ENCODE measurements around the gene ZNF512B. TPM values are rescaled to one million over a fixed set of nuclear protein-coding genes. Genes with fewer than 3 reads are reported as not detected.

The ZNF512B gene
- total RNA-seq, 1 donor from 2014 or later, result 26.1 TPM

DNA sequence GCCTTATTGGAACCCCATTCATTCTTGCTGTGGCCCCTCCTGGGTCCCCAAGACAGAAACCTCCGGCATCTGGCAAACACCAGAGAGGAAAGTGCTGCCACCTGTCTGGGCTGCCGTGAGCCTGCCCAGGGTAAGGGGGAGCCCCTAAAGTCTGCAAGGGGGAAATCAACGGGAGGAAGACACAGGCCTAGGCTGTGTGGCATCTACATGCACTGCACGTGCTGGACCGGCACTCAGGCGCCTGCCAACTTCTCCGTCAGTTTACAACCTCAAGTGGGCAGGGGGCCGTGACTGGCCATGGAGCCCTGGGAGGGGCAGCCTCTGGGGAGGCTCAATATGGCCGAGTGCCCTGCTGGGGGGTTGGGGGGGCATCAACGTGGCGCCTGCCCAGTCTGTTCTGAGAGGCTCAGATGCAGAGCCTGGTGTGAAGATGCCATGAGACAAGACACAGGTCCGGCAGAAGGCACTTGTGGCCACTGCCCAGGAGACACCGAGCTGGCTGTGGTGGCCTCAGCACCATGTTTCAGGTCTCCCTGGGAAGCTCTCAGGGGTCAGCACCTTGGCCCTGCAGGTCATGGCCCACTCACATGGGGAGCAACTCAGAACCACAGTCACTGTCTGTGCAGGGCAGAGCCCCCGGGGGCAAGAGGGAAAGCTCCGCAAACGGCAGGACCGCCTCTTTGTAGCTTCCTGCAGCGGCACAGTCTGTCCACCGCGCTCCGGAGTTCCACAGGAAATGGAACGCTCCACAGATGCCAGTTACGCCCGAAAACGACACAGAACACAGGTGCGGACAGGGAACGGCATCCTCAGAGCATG lies 21.9 kb downstream of the ZNF512B start:
- no peak for DNase-seq (ENCODE audit: low spot score)

- DNase-seq (ENCODE audit: low spot score), result no peak
Measured at GRCh38 chr20:63946986-63947637, 22.6 kb downstream of the ZNF512B start.

DNA sequence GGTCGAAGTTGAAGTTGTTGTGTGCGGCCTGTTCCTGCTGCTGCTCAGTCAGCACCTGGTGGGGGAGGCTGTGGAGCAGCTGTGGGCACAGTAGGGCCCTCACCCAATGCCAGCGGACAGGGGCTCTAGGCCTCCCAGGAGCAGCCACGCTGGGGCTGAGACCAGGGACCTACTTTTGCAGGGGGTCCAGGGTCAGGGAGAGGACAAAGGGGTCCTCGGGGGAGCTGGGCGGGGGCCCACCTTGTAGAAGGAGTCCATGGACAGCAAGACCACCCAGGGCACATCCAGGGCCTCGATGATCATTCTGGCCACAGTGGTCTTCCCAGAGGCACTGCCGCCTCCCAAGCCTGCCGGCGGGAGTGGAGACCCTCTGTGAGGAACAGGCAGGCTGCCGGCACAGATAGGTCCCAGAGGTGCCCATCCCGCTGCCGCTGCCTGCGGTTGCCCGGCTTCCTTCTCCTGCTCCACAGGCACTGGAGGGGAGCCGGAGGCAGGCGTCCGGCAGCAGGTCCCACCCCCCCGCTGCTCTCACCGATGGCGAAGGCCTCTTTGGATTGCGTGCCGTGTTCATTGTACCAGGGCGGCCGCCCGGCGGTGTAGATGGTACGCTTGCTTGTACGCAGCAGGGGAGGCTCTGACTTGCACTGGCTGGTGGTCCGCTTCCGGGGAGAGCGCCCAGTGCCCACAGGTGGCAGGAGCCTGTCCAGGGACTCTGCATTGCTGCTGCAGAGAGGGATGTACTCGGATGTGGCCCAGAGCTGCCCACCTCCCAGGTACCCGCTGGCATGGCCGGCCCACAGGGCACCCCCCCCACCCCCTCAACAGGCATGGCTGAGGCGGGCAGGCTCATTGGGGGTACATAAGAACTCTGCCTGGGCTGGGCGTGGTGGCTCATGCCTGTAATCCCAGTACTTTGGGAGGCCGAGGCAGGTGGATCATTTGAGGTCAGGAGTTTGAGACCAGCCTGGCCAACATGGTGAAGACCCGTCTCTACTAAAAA lies 23.5 kb downstream of the ZNF512B start:
- no peak for DNase-seq (ENCODE audit: low spot score)

DNA sequence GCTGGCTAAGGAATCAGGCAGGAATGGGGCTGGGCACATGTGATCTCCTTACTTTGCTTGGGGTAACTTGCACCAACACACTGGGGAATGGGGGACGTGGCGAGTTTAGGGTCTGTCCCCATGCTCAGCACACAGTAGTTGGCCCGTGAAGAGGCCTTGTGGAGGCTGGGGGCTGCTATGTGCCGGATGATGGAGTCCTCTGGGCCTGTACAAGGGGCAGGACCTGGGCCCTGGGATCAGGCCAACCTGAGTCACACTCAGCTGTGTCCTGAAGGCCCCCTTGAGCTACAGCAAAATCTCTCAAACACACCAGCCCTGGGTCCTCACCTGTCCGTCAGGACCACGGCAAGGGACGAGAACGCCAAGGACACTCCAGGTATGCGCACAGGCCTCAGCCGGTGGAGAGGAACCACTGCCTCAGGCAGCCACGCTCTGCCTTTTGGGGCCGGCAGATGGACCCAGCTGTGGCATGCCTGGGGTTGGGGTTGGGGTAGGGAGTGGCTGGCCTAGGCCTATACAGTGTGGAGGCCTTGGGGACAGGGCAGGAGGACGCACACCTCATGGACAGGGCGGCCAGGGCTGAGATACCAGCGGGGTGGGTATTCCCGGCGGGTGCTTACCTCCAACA lies 24.6 kb downstream of the ZNF512B start:
- DNase-seq (ENCODE audit: low spot score), result no peak

DNA sequence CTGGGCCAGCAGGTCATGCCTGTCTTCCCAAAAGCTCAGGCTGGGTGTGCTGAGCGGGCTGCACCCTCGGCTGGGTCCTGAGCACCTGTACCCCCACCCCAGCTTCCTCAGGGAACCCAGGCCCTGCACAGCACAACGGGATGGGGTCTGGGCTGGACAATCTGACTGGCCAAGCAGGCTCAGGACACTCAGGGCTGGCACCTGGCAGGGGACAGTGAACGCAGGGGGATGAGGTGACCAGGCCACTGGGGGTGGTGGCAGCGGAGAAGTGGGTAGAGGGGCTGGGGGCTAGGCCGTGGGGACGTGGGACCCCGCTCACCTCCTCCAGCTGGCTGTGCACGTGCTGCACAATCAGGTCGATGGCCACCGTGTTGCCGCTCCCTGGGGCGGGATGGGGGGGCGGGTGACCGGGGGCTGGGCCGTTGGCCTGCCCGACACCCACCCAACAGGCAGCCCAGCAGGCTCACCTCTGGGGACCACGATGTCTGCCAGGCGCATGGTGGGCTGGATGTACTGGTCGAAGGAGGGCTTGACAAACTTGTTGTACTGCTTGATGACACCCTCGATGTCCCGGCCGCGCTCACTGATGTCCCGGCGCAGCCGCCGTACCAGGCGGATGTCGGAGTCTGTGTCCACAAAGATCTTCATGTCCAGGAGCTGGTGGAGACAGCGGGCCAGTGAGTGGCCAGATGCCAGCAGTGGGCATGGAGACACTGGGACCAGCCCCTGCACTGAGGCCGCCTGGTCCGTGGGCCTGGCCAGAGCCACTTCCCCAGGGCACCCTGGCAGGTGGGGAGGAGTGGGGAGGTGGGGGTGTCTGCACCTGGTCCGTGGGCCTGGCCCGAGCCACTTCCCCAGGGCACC lies 25.4 kb downstream of the ZNF512B start:
- DNase-seq (ENCODE audit: low spot score), result no peak

GRCh38 chr20:63943808-63944077 lies 26.0 kb downstream of the ZNF512B start:
- DNase-seq (ENCODE audit: low spot score), result no peak

DNA sequence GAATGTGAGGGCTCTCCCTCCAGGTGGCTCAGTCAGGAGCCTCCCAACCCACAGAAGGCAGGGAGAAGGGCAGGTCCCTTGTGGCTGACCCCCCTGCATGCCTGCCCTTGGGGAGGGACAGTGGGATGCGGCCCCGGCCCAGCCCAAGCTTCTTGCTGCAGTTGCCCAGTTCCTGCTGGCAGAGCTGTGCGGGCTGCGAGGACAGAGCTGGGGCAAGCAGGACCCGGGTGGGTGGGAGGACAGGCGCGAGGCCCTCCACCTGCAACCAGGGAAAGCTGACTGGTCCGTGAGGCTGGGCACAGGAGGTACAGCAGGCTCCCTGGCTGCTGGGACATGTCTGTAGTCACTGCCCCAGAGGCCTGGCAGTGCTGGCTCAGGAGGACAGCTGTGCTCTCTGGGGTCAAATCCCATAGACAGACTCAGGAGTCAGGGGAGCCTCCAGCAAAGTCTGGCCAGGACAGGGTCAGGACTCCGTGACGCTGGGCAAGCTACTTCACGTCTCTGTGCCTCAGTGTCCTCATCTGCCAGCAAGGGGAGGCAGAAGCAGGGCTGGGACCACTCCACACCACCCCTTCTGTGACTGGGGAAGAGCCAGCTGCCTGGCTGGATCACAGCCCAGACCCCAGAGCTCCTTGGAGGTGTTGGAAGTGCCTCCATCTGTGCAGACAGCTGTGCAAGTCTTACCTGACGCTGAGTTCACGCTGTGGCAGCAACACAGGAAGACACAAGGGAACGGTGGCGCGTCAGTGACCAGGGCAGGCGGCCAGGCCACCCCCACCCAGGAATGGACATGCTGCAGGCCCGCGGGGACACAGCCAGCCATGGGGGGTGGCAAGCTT lies 26.5 kb downstream of the ZNF512B start:
- DNase-seq (ENCODE audit: low spot score), result no peak

- DNase-seq (ENCODE audit: low spot score), result no peak
Measured at GRCh38 chr20:63942250-63942951, 27.3 kb downstream of the ZNF512B start.

DNA sequence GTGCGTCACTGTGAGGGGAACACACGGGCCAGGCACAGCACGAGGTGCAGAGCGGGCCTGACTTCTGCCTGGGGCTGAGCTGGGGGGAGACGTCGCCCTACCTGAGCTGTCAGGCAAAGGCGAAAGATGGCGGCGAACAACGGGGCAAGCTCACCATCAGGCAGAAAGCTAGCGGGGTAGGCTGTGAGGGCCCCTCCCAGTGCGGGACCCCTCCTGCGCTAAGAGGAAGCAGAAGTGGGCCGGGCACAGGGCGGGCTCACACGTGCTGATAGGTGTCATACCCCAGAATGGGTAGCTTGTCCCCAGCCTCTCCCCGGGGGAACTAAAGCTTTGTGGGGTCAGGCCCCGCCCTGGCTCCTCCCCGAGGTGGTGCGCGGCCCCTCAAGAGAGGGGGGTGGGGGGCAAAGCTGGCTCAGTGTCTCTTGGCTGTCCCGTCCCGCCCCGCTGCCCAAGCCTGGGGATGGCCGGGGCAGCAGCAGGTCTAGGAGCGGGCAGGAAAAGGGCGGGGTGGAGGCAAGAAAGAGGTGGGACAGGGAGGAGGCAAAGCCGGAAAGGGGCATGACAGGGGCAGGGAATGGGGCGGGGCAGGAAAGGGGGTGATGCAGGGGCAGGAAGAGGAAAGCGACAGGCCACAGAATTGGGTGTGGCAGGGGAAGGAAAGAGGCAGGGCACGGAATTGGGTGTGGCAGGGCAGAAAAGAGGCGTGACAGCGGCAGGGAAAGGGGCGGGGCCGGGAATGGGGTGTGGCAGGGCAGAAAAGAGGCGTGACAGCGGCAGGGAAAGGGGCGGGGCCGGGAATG lies 28.2 kb downstream of the ZNF512B start:
- no peak for DNase-seq (ENCODE audit: low spot score)

GRCh38 chr20:63940472-63941266 lies 29.1 kb downstream of the ZNF512B start:
- DNase-seq (ENCODE audit: low spot score), result no peak

- DNase-seq (ENCODE audit: low spot score), result no peak
Measured at GRCh38 chr20:63940071-63940471, 29.7 kb downstream of the ZNF512B start.

DNA sequence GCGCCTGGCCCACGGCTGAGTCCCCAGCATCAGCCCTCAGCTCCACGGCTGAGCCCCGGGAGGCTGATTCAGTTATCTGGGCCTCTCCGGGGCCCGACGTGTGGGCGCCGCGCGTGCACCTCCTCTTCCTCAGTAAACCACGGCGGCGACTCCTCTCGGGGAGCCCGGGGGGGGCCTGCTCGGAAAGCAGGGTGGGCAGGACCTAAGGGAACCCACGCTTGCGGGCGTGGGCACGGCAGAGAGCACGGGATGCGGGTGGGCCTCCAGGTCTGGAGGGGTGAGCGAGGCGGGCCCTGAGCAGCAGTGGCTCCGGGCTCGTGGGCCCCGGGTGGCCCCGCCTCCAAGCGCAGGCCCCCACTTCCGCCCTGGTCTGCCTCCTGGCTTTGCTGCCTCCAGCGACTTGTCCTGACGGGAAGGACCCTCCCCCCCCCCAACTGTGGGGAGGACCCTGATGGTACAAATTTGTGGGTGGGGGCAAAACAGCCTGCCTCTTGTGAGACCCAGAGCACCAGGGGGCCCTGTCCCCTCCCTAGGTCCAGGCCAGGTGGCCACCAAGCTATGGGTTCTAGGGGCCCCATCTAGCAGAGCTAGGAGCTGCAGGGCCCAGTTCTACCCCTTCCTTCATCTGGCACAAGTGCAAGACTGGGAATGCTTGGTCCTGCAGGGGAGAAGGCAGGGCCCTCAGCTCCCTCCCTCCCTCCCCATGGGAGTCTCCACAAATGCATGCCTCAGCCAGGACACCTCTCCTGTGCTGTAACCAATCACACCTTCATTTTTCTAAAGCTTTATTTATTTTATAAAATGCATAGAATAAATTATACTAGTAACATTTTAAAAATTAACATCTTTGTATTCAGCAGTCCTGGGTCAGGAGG lies 30.4 kb downstream of the ZNF512B start:
- DNase-seq (ENCODE audit: low spot score), result no peak

DNA sequence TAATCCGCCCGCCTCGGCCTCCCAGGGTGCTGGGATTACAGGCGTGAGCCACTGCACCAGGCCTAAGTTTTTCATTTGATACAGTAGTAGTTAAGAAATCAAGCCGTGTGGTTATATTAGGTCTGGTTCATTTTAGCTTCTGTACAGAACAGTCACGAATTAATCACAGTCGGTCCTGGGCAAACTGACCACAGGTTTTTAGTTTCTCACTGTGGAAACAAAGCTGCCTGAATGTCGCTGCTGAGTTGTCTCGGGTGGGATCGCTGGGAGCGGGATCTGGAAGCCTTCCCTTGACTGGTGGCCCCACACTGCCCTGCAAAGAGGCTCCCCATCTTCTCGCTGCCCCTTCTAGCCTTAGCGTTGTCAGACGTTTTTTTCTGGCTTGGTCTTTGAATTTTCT lies 32.1 kb downstream of the ZNF512B start:
- no peak for DNase-seq (ENCODE audit: low spot score)

- DNase-seq (ENCODE audit: low spot score), result no peak
Measured at GRCh38 chr20:63935447-63935846, 34.3 kb downstream of the ZNF512B start.

DNA sequence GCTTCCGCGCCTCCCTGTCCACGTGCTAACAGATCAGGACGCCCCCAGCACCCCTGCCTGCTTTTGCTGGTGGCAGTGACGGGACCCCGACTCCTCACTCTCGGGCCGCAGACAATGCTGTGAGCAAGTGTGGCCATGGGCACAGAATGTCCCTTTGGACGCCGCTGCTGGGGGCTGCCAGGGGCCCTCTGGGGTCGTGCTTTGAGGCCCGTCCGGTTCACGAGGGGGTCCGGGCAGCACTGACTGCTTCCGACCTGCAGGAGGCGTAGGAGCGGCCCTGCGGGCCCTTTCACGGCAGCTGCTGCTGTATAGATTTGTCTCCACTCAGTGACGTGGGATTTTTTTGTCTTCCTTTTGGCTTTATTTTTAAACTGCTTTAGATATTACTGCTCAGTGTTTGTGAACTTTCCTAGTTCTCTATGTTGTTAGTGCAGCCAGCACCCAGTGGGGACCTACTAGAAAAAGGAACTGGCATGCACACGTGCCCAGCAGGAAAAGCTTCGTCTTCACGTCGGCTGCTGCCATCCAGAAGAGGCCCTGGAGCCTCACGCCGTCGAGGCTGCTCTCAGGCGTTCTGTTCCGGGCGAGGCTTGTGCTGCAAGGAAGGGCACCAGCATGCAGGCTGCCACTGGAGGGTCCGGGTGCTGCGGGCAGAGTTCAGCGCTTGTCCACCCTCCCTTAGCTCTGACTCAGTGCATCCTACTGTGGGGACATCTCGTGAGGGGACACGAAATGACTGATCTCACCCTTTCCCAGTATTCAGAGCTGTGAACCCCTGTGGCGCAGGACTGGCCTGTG lies 35.3 kb downstream of the ZNF512B start:
- DNase-seq (ENCODE audit: low spot score), result no peak

GRCh38 chr20:63933646-63934045 lies 36.1 kb downstream of the ZNF512B start:
- no peak for DNase-seq (ENCODE audit: low spot score)

All from mucosa of gallbladder (tissue), 1 donor.